Prostate gland (tissue), 2 donors: ENCODE data around the gene KDM5A.

ENCODE experiments used
- POLR2A ChIP-seq: fragments of 450-650 bp; IDR thresholded peaks from one replicate; pipeline ENCODE4 v1.6.1; 2016; ENCODE audit warnings: antibody characterized with exemption, mild to moderate bottlenecking
- POLR2AphosphoS5 ChIP-seq: sonication (generic); formaldehyde crosslinking; IDR thresholded peaks from one replicate; pipeline ENCODE4 v1.6.1; 2017; ENCODE audit warnings: antibody characterized with exemption
- TF ChIP-seq, protein P1 (sequence below), 4 experiments: fragments of 200-600 bp in 2 of 4; fragments of 450-650 bp in 2 of 4; sonication (generic) in 2 of 4; IDR thresholded peaks; 1 replicate in 3 of 4; 2 replicates in 1 of 4; pipeline ENCODE4 v1.5.1; 2016 to 2019; ENCODE audit warnings: antibody characterized with exemption in 4 of 4, mild to moderate bottlenecking in 2 of 4, moderate library complexity in 2 of 4

DNA sequence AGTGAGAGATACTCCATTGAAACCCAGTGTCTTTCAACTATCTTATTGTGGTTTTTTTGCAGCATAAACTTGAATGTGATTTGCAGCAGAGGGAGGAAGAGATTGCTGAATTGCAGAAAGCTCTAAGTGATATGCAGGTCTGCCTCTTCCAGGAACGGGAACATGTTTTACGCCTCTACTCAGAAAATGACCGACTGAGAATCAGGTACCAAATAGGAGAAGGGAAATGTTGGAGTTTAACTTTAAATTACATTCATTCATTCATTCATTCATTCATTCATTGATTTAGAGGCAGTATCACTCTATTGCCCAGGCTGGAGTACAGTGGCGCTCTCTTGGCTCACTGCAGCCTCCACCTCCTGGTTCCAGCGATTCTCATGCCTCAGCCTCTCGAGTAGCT is 29.3 kb upstream of the KDM5A start:
- no peak for TF ChIP-seq POLR2A
- TF ChIP-seq, protein P1, sequence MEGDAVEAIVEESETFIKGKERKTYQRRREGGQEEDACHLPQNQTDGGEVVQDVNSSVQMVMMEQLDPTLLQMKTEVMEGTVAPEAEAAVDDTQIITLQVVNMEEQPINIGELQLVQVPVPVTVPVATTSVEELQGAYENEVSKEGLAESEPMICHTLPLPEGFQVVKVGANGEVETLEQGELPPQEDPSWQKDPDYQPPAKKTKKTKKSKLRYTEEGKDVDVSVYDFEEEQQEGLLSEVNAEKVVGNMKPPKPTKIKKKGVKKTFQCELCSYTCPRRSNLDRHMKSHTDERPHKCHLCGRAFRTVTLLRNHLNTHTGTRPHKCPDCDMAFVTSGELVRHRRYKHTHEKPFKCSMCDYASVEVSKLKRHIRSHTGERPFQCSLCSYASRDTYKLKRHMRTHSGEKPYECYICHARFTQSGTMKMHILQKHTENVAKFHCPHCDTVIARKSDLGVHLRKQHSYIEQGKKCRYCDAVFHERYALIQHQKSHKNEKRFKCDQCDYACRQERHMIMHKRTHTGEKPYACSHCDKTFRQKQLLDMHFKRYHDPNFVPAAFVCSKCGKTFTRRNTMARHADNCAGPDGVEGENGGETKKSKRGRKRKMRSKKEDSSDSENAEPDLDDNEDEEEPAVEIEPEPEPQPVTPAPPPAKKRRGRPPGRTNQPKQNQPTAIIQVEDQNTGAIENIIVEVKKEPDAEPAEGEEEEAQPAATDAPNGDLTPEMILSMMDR (IDR thresholded peaks at IDR 0.05): no peak
- no peak for TF ChIP-seq POLR2AphosphoS5
